Ectodermal cell (in vitro differentiated cells): ENCODE data around the gene FAM81B.

ENCODE experiments used
- H3K27ac ChIP-seq: 2 replicates; pipeline ENCODE4 v1.7.0; 2013; ENCODE audit warnings: mild to moderate bottlenecking, low read depth, low read length; ENCODE audit not compliant: insufficient read depth, poor library complexity, severe bottlenecking
- H3K27me3 ChIP-seq: 2 replicates; pipeline ENCODE4 v1.7.0; 2013; ENCODE audit warnings: mild to moderate bottlenecking, low read length; ENCODE audit not compliant: insufficient read depth, control insufficient read depth, poor library complexity, severe bottlenecking
- H3K36me3 ChIP-seq: one replicate; pipeline ENCODE4 v1.7.0; 2013; ENCODE audit warnings: low read length; ENCODE audit not compliant: control insufficient read depth, insufficient read depth
- H3K4me1 ChIP-seq: one replicate; pipeline ENCODE4 v1.7.0; 2013; ENCODE audit warnings: low read length; ENCODE audit not compliant: control insufficient read depth, insufficient read depth
- H3K4me3 ChIP-seq: 2 replicates; pipeline ENCODE4 v1.7.0; 2013; ENCODE audit warnings: low read depth, low read length, control low read depth; ENCODE audit not compliant: insufficient read depth
- H3K9me3 ChIP-seq: 2 replicates; pipeline ENCODE4 v1.7.0; 2013; ENCODE audit warnings: mild to moderate bottlenecking, low read length, moderate library complexity; ENCODE audit not compliant: control insufficient read depth
- WGBS, 2 experiments: methylation state at CpG; one replicate each; pipeline ENCODE4 v1.1.7; 2013; ENCODE audit warnings: missing lambda C conversion rate in 2 of 2; 5-methylcytosine and 5-hydroxymethylcytosine counted together

The FAM81B gene

GRCh38 chr5:95398989-95399388 is 7.8 kb downstream of the FAM81B start:
- Histone ChIP-seq H3K27me3 (no peaks in the 10 kb centered on the region), H3K4me3 (no peak overlapping the region), H3K4me1 (no peaks in the 10 kb centered on the region), H3K36me3 (no peaks in the 10 kb centered on the region), H3K9me3 (no peaks in the 10 kb centered on the region), H3K27ac (no peak overlapping the region)
- WGBS, 2 experiments, result 100% methylated on average over 1 of the region's 1 CpG; no CpG with 5 or more reads in 1 of the 2 experiments

- 81% methylated on average over 3 of the region's 3 CpGs for WGBS, 2 experiments
- Histone ChIP-seq H3K4me3 (no peak overlapping the region), H3K27ac (no peak overlapping the region), H3K9me3 (no peaks in the 10 kb centered on the region), H3K36me3 (no peaks in the 10 kb centered on the region), H3K27me3 (no peaks in the 10 kb centered on the region), H3K4me1 (no peaks in the 10 kb centered on the region)
Measured at GRCh38 chr5:95401626-95402025, 10.5 kb downstream of the FAM81B start.

DNA sequence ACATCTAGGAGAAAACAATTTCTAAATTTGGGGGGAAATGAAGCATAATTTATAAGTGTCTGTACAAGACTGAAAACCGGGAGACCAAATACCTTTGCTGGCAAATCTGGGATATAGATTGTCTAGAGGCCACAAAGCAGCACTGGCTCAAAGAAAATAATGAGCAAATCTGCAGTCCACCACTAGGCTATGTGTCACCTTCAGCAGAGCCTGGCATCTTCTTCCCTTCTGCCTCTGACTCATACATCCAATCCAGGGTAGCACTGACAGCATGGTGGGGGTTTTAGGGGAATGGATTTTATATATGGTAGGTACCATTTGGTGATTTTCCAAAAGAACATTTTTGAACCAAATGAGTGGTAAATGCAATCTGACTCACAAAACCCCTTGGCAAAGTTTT is 12.8 kb downstream of the FAM81B start:
- H3K4me3 ChIP-seq, result no peak overlapping the region
- H3K9me3 ChIP-seq, result no peaks in the 10 kb centered on the region
- 90 to 100% methylated on average over 1 of the region's 1 CpG for WGBS, 2 experiments
- no peak overlapping the region for H3K27ac ChIP-seq
- no peaks in the 10 kb centered on the region for H3K36me3 ChIP-seq
- H3K27me3 ChIP-seq, result no peaks in the 10 kb centered on the region
- no peaks in the 10 kb centered on the region for H3K4me1 ChIP-seq

DNA sequence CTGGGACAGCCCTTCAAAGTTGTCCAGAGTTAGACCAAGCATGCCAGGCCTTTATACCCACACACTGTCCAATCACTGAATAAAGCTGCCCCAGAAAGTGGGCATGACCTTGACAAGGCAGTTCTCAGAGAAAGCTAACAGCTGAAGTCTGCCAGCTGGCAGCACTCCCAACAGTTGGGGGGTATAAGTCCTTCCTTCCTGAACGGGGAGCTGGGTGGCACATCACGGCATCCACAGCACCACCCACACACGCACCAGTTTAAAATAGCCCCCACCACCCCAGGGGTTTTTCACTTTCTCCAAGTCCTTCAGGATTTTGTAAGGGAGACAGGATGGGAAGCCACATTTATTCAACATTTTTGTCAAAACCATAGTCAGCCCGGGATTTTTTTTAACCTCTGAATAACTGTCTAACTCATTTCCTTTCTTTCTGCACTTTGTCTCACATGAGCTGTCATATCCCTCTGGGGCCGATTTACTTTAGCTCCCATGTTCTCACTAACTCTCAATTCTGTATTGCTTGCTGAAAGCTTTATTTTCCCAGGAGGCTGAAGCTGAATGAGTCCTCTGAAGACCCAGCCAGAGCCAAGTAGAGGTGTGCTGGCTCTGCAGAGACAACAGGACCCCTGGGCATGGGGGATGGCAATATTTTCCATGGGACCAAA is 15.4 kb downstream of the FAM81B start:
- Histone ChIP-seq H3K9me3 (no peaks in the 10 kb centered on the region), H3K4me1 (no peaks in the 10 kb centered on the region)
- 93 to 95% methylated on average over 5 of the region's 5 CpGs for WGBS, 2 experiments

GRCh38 chr5:95410279-95410678 is 19.1 kb downstream of the FAM81B start:
- Histone ChIP-seq H3K9me3 (no peaks in the 10 kb centered on the region), H3K4me3 (no peak overlapping the region), H3K36me3 (no peaks in the 10 kb centered on the region), H3K4me1 (no peaks in the 10 kb centered on the region), H3K27ac (no peak overlapping the region), H3K27me3 (no peaks in the 10 kb centered on the region)
- 88 to 94% methylated on average over 2 of the region's 2 CpGs for WGBS, 2 experiments

More for the DNA sequence above, 15.4 kb downstream of the FAM81B start:
- H3K27me3 ChIP-seq, result no peaks in the 10 kb centered on the region
- H3K36me3 ChIP-seq, result no peaks in the 10 kb centered on the region
- H3K27ac ChIP-seq, result no peak overlapping the region
- H3K4me3 ChIP-seq, result no peak overlapping the region

DNA sequence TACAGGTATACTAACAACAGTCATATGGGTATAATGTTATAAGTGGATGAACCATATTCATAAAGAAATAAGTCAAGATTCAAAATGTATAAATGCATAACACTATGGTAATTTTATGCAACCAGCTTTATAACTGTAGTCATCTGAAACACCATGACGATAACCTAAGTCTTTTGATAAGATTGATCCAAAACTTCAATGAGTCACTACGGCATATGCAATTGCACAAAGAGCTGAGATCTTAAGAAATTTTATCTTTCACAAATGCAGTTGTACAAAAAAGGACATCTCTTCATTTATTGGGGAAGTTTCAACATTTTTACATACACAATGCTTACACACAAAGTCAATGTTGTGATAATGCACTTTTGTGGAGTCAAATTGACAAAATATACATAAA is 20.3 kb downstream of the FAM81B start:
- no peaks in the 10 kb centered on the region for H3K27me3 ChIP-seq
- H3K36me3 ChIP-seq, result no peaks in the 10 kb centered on the region
- WGBS, 2 experiments, result 95 to 100% methylated on average over 2 of the region's 2 CpGs
- no peak overlapping the region for H3K27ac ChIP-seq
- no peaks in the 10 kb centered on the region for H3K9me3 ChIP-seq
- H3K4me1 ChIP-seq, result no peaks in the 10 kb centered on the region
- no peak overlapping the region for H3K4me3 ChIP-seq

DNA sequence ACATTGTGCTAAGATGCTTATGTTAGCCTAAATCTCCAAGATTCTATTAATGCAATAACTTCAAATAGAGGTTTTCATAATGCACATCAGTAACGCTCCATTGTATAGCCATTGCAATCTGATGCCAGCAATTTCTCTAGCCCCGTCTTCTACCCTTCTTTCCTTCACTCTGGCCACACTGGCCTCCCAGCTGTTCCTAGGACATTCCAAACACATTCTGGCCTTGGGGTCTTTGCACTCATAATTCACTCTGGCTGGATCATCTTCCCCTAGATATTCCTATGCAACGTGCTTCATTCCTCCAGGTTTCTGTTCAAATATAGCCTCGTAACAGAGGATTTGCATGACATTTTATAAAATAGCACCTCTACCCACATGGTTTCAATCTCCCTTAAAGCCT is 23.3 kb downstream of the FAM81B start:
- H3K27me3 ChIP-seq, result no peaks in the 10 kb centered on the region
- no peak overlapping the region for H3K27ac ChIP-seq
- no peaks in the 10 kb centered on the region for H3K36me3 ChIP-seq
- 92 to 94% methylated on average over 4 of the region's 4 CpGs for WGBS, 2 experiments
- no peak overlapping the region for H3K4me3 ChIP-seq
- no peaks in the 10 kb centered on the region for H3K9me3 ChIP-seq
- no peaks in the 10 kb centered on the region for H3K4me1 ChIP-seq

- no peaks in the 10 kb centered on the region for H3K9me3 ChIP-seq
- 93 to 96% methylated on average over 3 of the region's 3 CpGs for WGBS, 2 experiments
- H3K4me1 ChIP-seq, result no peaks in the 10 kb centered on the region
- no peaks in the 10 kb centered on the region for H3K36me3 ChIP-seq
- H3K4me3 ChIP-seq, result no peak overlapping the region
- no peaks in the 10 kb centered on the region for H3K27me3 ChIP-seq
- H3K27ac ChIP-seq, result no peak overlapping the region
Measured at GRCh38 chr5:95417971-95418370, 26.8 kb downstream of the FAM81B start.

DNA sequence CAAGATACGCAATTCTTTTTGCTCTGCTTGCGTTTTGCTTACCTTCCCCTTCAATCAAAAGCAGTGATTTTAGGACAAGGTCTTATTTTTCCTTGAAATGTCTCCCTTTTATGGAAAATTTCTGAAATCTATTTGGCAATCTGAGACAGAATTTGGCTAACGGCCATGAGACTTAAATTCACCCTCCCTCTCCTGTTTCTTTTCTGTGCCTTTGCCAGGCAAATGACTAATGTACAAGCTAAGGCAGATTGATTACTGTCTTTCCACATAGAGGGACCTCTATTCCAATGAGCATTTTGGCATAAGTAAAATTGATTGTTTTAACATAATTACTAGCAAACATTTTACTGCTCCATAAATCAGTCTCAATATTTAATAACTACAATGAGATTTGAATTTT is 31.7 kb downstream of the FAM81B start:
- Histone ChIP-seq H3K27ac (no peak overlapping the region), H3K9me3 (no peaks in the 10 kb centered on the region), H3K4me1 (no peaks in the 10 kb centered on the region), H3K4me3 (no peak overlapping the region), H3K27me3 (no peaks in the 10 kb centered on the region), H3K36me3 (no peaks in the 10 kb centered on the region)
- WGBS, 2 experiments, result 95 to 98% methylated on average over 3 of the region's 3 CpGs

GRCh38 chr5:95424016-95424415 is 32.9 kb downstream of the FAM81B start:
- no peak overlapping the region for H3K4me3 ChIP-seq
- 91 to 97% methylated on average over 3 to 4 of the region's 4 CpGs for WGBS, 2 experiments
- no peaks in the 10 kb centered on the region for H3K9me3 ChIP-seq
- no peaks in the 10 kb centered on the region for H3K36me3 ChIP-seq
- H3K4me1 ChIP-seq, result no peaks in the 10 kb centered on the region
- H3K27me3 ChIP-seq, result no peaks in the 10 kb centered on the region
- H3K27ac ChIP-seq, result no peak overlapping the region

- WGBS, 2 experiments, result 100% methylated on average over 1 of the region's 1 CpG; no CpG with 5 or more reads in 1 of the 2 experiments
- Histone ChIP-seq H3K4me3 (no peak overlapping the region), H3K4me1 (no peaks in the 10 kb centered on the region), H3K27me3 (no peaks in the 10 kb centered on the region), H3K36me3 (no peaks in the 10 kb centered on the region), H3K9me3 (no peaks in the 10 kb centered on the region), H3K27ac (no peak overlapping the region)
Measured at GRCh38 chr5:95424526-95424925, 33.4 kb downstream of the FAM81B start.
